NK-92 (cell line): ENCODE data around the gene ANKRD13C.

Experiments used
- DNase-seq: peaks from one replicate; lab custom pipeline; 2025; ENCODE audit not compliant: unreplicated experiment; lab: John Stamatoyannopoulos, UW

Gene ANKRD13C

GRCh38 chr1:70311369-70311768, 43.2 kb downstream of the ANKRD13C start:
- no peak for DNase-seq

- DNase-seq: no peak
These were observed 55.0 kb downstream of the ANKRD13C start for GRCh38 chr1:70299472-70299871.

GRCh38 chr1:70295749-70296148, 58.8 kb downstream of the ANKRD13C start:
- DNase-seq: no peak

GRCh38 chr1:70293186-70293843, 61.2 kb downstream of the ANKRD13C start:
- no peak for DNase-seq

GRCh38 chr1:70290218-70290617, 64.3 kb downstream of the ANKRD13C start:
- DNase-seq: no peak

- DNase-seq: no peak
These were observed 66.4 kb downstream of the ANKRD13C start for GRCh38 chr1:70288166-70288565.

GRCh38 chr1:70286453-70286852, 68.1 kb downstream of the ANKRD13C start:
- no peak for DNase-seq

GRCh38 chr1:70284366-70284765, 70.2 kb downstream of the ANKRD13C start:
- no peak for DNase-seq

- no peak for DNase-seq
These were observed 75.8 kb downstream of the ANKRD13C start for GRCh38 chr1:70278710-70279109.

GRCh38 chr1:70277875-70278274, 76.6 kb downstream of the ANKRD13C start:
- no peak for DNase-seq

- no peak for DNase-seq
These were observed 88.6 kb downstream of the ANKRD13C start for GRCh38 chr1:70265946-70266345.

- no peak for DNase-seq
These were observed 89.7 kb downstream of the ANKRD13C start for GRCh38 chr1:70264839-70265238.

- no peak for DNase-seq
These were observed 97.9 kb downstream of the ANKRD13C start for GRCh38 chr1:70256664-70257063.

GRCh38 chr1:70248729-70249128, 105.8 kb downstream of the ANKRD13C start:
- no peak for DNase-seq

GRCh38 chr1:70247768-70248167, 106.8 kb downstream of the ANKRD13C start:
- no peak for DNase-seq

- DNase-seq: no peak
These were observed 107.4 kb downstream of the ANKRD13C start for GRCh38 chr1:70247122-70247521.

- DNase-seq: no peak
These were observed 114.6 kb downstream of the ANKRD13C start for GRCh38 chr1:70239940-70240339.

- no peak for DNase-seq
These were observed 119.8 kb downstream of the ANKRD13C start for GRCh38 chr1:70234733-70235132.

GRCh38 chr1:70231475-70231874, 123.0 kb downstream of the ANKRD13C start:
- DNase-seq: no peak

GRCh38 chr1:70228670-70229069, 125.9 kb downstream of the ANKRD13C start:
- no peak for DNase-seq

GRCh38 chr1:70227439-70227838, 127.1 kb downstream of the ANKRD13C start:
- no peak for DNase-seq

- no peak for DNase-seq
These were observed 129.6 kb downstream of the ANKRD13C start for GRCh38 chr1:70224954-70225353.

- no peak for DNase-seq
These were observed 131.7 kb downstream of the ANKRD13C start for GRCh38 chr1:70222716-70223235.
